K562 (cell line): Measurements from ENCODE around the gene FKRP.

Experiments
- BHLHE40 ChIP-seq: IDR thresholded peaks from 2 replicates; pipeline ENCODE4 v1.6.1; 2011; ENCODE audit warnings: low read length, improper control_type of control experiment
- CREB5 ChIP-seq: fragments of 250-450 bp; sonication (Bioruptor Pico); IDR thresholded peaks from 2 replicates; pipeline ENCODE4 v1.5.0; 2020; ENCODE audit warnings: mild to moderate bottlenecking
- CTCF ChIP-seq, 3 experiments: IDR thresholded peaks in 2 of 3; conservative IDR thresholded peaks in 1 of 3; 2 replicates each; pipeline ENCODE4 v1.5.1; 2011 to 2012; ENCODE audit warnings: low read length in 3 of 3, mild to moderate bottlenecking in 3 of 3, control low read depth in 2 of 3, improper control_type of control experiment in 1 of 3, inconsistent platforms in 1 of 3, low read depth in 1 of 3, mixed read lengths in 1 of 3, moderate library complexity in 1 of 3; ENCODE audit not compliant: insufficient read depth in 2 of 3
- EZH2 ChIP-seq: IDR thresholded peaks from 2 replicates; pipeline ENCODE4 v1.6.1; 2012; ENCODE audit warnings: low read depth, mild to moderate bottlenecking, inconsistent platforms, low read length, borderline replicate concordance
- MBD2 ChIP-seq: sonication (generic); IDR thresholded peaks from 2 replicates; pipeline ENCODE4 v1.6.1; 2016; ENCODE audit warnings: low read depth, borderline replicate concordance
- PHB2 ChIP-seq: fragments of 450-650 bp; IDR thresholded peaks from 2 replicates; pipeline ENCODE4 v1.6.1; 2017; ENCODE audit warnings: low read depth
- POLR2AphosphoS5 ChIP-seq: IDR thresholded peaks from 2 replicates; pipeline ENCODE4 v1.6.1; 2011; ENCODE audit warnings: mild to moderate bottlenecking, low read depth, low read length, moderate library complexity; ENCODE audit not compliant: control insufficient read depth, insufficient read depth
- REST ChIP-seq, 2 experiments: fragments of 450-650 bp; formaldehyde crosslinking in 1 of 2; IDR thresholded peaks; 2 replicates each; pipeline versions ENCODE4 v1.4.0 to v1.6.1; 2014 to 2020; ENCODE audit warnings: mild to moderate bottlenecking in 2 of 2, borderline replicate concordance in 1 of 2, low read depth in 1 of 2
- TEAD4 ChIP-seq, 2 experiments: sonication (generic) in 1 of 2; formaldehyde crosslinking in 1 of 2; IDR thresholded peaks; 2 replicates each; pipeline versions ENCODE4 v1.6.1 to v1.8.0; 2012 to 2022; ENCODE audit warnings: borderline replicate concordance in 1 of 2, inconsistent platforms in 1 of 2, low read length in 1 of 2, mild to moderate bottlenecking in 1 of 2, missing genetic modification reagents in 1 of 2

GRCh38 chr19:46723471-46723870 is 22.4 kb upstream of the FKRP start:
- TF ChIP-seq CREB5 (CRISPR knock-in tag) (no peak), REST (IDR thresholded peaks at IDR 0.05; ENCODE audit: borderline replicate concordance) (no peak), REST (CRISPR knock-in tag; IDR thresholded peaks at IDR 0.05; ENCODE audit: low read depth) (no peak), EZH2 (no peak), PHB2 (no peak), BHLHE40 (no peak), POLR2AphosphoS5 (no peak), MBD2 (no peak), TEAD4 (IDR thresholded peaks at IDR 0.05; ENCODE audit: low read length) (no peak), TEAD4 (CRISPR knock-in tag; IDR thresholded peaks at IDR 0.05; ENCODE audit: borderline replicate concordance) (no peak), CTCF (IDR thresholded peaks at IDR 0.05 in 2 of 3, conservative IDR thresholded peaks at IDR 0.05 in 1 of 3; ENCODE audit: insufficient read depth in 2 of 3, low read depth in 1 of 3, low read length in 3 of 3) (no peak)
